ENCODE data around the gene KLF1.
"Not testable (repeated sequence)": the region's sequence is repeated elsewhere in the genome, so short reads cannot be mapped to it uniquely, and the experiment has no call there.

The KLF1 gene

GRCh38 chr19:12886969-12887747 lies at the start of gene KLF1:
Gene KLF1, minus strand, starts transcription at chr19:12887201. Its CDS starts 61 bp downstream, at chr19:12887140.
- DNase-seq (ENCODE audit: low read depth in 2 of 2): no peak

DNA sequence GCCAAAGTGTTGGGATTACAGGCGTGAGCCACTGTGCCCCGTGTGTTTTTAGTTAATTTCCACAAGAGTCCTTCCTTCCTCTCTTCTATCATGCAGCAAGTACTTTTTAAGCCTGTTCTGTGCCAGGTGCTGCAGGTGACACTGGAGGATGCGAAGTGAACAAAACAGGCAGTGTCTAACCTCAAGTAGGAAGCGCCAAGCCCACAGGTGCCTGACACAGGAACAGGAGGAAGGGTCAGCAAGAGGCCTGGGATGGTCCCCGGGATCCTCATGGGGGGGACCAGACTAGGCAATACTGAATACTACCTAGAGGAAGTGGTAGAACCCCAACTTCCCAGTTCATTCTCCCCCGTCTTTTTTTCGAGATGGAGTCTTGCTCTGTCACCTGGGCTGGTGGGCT lies 49.6 kb upstream of the KLF1 start:
- DNase-seq (ENCODE audit: low read depth in 2 of 2): no peak

DNA sequence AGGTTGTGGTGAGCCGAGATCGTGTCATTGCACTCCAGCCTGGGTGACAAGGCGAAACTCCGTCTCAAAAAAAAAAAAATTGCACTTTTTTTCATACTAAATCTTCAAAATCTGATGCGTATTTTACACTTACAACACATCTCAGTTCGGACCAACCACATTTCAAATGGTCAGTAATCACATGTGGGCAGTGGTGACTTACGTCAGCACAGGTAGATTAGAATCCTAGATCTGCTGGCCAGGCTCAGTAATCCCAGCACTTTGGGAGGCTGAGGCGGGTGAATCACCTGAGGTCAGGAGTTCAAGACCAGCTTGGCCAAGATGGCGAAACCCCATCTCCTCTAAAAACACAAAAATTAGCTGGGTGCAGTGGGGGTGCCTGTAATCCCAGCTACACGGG lies 48.1 kb upstream of the KLF1 start:
- DNase-seq (ENCODE audit: low read depth in 2 of 2): no peak

GRCh38 chr19:12933287-12934072 lies 46.5 kb upstream of the KLF1 start, which contains the start of gene FARSA:
Gene FARSA, minus strand, starts transcription at chr19:12933711. Its CDS starts 15 bp downstream, at chr19:12933696.
- peak; percentile 86 to 88 for DNase-seq (ENCODE audit: low read depth in 2 of 2)

DNA sequence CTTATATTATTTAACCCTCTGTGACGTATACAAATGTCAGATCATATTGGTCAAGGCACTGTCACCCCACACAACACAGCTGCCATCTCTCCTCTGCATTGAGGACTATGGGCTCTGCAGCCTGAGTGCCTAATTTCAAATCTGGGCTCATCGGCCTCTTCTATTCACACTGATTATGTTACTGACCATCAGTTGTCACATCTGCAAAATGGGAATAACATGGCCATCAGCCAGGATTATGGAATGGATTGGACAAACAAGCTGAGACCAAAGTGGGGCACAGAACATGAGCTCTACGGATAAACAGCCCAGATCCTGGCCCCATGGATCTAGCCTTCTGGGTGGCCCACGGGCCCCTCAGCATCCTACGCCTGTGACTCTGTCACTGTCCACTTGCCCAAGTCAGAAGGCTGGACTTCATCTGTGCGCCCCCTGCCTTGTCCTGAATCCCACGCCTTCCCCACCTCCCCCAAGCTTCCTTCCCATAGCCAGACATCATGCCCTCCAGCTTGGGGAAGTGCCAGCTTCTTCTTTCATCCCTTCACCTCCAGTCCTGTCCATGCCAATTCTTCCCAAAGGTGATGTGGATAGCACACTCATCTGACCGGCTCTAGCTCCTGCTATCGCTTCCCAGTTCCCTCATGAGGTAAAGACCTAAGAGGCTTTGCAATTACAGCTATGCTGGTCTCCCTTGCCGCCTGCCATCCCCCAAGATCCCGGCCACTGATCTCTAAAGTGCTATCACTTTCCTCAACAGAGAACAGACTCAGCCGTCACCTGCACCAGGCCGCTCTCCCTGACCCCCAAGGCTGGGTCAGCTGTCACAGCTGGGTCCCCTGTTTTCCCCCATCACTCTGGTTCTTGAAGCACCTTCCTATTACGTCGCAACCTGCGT lies 45.6 kb upstream of the KLF1 start:
- DNase-seq (ENCODE audit: low read depth in 2 of 2): no peak

DNA sequence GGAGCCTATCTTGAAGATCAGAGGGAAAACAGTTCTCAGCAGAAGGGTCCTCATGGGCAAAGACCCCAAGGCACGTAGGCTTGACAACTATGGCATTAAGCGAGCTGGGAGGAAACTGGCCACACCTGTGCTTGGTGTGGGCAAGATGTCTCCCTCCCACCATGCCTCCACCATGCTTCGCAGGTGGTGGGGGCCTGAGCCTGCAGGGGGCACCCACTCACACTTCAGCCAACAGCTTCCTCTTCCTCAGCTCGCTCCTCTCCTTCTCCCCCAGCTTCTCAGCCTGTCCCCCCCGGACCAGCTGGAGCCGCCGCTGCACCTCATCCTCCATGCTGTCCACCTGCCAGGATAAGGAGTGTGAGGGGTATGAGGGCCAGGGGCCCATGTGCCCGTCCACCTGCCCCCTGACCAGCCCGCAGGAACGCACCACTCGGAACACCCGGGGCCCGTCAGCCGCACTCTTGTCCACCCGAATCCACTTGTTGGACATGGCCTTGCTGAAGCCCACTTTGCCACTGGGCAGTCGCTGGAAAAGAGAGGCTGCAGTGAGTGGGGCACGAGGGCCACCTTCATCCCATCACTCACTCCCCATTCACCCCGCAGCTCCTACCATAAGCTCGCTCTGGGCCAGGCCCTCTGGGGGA lies 43.1 kb upstream of the KLF1 start:
- DNase-seq (ENCODE audit: low read depth in 2 of 2): no peak

- no peak for DNase-seq (ENCODE audit: low read depth in 2 of 2)
Observed at GRCh38 chr19:12924621-12925310, 37.8 kb upstream of the KLF1 start.

GRCh38 chr19:12922959-12923358 lies 36.0 kb upstream of the KLF1 start:
- DNase-seq (ENCODE audit: low read depth in 2 of 2): no peak

DNA sequence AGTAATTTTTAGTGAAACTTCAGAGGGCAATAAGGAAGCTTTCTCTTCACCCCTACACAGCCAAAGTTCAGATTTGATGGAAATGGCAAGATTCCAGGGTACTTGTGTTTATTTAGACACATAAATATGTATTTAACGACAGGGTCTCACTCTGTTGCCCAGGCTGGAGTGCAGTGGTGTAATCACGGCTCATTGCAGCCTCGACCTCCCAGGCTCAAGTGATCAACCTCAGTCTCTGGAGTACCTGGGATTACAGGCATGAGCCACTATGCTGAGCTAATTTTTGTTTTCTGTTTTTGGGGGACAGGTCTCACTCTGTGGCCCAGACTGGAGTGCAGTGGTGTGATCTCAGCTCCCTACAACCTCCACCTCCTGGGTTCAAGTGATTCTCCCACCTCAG lies 34.0 kb upstream of the KLF1 start:
- no peak for DNase-seq (ENCODE audit: low read depth in 2 of 2)

GRCh38 chr19:12918253-12918652 lies 31.3 kb upstream of the KLF1 start:
- no peak for DNase-seq (ENCODE audit: low read depth in 2 of 2)

DNA sequence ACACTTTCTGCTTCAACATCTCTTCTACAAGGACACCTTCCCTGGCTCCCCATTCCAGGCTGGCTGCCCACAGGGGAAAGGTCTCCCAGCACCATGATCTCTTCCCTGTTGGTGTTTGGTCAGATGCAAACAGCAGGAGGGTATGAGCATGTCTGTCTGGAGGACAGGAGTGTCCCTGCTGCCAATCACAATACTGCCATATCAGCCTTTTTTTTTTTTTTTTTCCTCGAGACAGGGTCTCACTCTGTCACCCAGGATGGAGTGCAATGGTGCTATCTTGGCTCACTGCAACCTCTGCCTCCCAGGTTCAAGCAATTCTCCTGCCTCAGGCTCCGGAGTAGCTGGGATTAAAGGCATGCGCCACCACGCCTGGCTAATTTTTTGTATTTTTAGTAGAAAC lies 28.9 kb upstream of the KLF1 start:
- DNase-seq (ENCODE audit: low read depth in 2 of 2): not testable (repeated sequence)

- DNase-seq (ENCODE audit: low read depth in 2 of 2): peak in 1 of 2 experiments; percentile 26
Observed at GRCh38 chr19:12913851-12914690, 27.1 kb upstream of the KLF1 start.

DNA sequence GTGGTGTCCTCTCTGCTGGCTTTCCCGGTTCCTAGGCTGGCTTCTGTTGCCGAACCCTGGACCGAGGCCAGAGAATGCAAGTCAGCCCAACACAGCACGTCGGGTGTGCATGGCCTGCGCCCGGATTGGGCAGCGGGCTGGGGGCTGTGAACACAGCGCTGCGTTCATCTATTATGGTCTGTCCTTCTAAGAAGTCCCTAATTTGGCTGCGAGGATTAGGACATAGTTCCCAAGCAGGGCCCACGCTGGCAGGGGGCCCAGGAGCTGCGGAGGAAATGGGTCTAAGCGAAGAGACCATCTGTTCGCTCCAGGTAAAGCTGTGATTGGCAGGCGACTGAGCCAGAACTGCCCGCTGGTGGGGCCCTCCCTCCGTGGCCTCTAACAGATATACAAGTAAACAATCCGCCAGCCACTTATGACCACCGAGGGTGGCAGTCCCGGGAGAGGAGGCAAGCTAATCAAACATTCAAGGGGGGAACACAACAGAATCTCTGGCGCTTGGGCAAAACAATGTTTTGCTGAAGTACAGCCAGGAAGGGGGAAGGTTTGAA lies 26.1 kb upstream of the KLF1 start:
- DNase-seq (ENCODE audit: low read depth in 2 of 2): no peak

GRCh38 chr19:12912571-12912970 lies 25.6 kb upstream of the KLF1 start:
- no peak for DNase-seq (ENCODE audit: low read depth in 2 of 2)

DNA sequence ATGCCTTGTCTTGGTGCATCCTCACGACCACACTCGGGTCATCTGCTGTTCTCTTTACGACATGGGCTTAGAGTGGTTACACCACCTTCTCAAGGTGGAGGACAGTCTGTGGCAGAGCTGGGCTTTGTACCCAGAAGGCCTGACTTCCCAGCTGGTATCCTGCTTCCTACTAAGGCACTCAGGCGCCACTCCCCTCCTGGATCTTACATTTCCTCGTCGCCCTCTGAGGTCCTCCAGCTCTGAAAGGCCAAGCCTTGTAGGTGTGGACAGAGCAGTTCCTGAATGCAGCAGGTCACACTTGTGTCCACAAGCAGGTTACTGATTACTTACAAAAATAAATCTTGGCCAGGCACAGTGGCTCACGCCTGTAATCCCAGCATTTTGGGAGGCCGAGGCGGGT lies 20.2 kb upstream of the KLF1 start:
- DNase-seq (ENCODE audit: low read depth in 2 of 2): no peak

DNA sequence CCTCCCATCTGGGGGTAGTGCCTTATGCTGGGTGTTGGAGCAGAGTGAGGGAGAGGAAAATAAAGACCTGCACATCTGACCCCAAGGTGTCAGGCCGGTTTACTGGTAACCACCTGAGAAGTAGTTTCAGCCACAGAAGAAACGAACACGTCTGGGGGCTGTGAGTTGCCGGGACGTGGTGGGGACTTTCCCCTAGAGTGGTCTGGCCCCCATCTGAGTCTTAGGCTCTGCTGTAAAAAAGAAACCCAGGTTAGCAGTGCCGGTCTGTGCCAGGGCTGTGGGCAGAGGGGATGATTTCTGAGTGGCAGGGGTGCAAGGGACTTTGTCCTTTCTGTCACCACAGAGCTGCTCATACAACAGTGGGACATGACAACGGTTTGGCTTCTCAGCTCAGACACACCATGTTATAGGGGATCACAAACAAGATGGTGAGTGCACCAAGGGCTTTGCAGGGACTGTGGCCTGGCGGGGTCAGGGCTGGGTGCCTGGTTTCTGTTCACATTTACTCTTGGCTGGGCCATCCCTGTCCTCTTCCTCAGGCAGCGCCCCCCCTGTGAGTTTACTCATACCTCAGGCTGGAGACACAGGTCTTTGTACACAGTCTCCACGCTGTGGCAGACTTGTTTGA lies 13.0 kb upstream of the KLF1 start:
- DNase-seq (ENCODE audit: low read depth in 2 of 2): no peak

DNA sequence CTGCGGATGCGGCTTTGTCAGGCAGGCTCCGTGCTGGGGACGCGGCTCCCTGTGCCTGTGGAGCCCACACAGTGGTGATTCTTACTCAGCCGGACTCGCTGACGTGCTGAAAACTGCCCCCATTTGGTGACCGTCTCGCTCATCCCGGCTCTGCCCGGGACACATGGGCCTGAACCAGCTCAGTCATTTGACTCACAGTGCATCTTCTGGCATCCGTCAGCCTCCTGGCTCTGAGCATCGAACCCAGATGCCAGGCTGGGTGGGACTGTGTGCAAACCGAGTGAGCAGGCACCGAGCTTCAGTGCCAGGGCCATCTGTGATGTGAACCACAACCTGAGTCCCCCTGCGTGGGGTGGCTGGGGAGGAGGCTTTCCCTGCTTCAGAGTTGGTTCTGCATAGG lies 9.5 kb upstream of the KLF1 start:
- no peak for DNase-seq (ENCODE audit: low read depth in 2 of 2)

- DNase-seq (ENCODE audit: low read depth in 2 of 2): no peak
Observed at GRCh38 chr19:12893582-12893981, 6.6 kb upstream of the KLF1 start.

- no peak for DNase-seq (ENCODE audit: low read depth in 2 of 2)
Observed at GRCh38 chr19:12891553-12892021, 4.6 kb upstream of the KLF1 start.

All from stimulated activated CD4-positive, alpha-beta T cell treated with anti-CD3 and anti-CD28 coated beads, Interleukin-12 subunit alpha, Interleukin-12 subunit beta, amount 100 ng/mL, for 24 hours (primary cell).